ENCODE data around the gene DGKE.

The DGKE gene

DNA sequence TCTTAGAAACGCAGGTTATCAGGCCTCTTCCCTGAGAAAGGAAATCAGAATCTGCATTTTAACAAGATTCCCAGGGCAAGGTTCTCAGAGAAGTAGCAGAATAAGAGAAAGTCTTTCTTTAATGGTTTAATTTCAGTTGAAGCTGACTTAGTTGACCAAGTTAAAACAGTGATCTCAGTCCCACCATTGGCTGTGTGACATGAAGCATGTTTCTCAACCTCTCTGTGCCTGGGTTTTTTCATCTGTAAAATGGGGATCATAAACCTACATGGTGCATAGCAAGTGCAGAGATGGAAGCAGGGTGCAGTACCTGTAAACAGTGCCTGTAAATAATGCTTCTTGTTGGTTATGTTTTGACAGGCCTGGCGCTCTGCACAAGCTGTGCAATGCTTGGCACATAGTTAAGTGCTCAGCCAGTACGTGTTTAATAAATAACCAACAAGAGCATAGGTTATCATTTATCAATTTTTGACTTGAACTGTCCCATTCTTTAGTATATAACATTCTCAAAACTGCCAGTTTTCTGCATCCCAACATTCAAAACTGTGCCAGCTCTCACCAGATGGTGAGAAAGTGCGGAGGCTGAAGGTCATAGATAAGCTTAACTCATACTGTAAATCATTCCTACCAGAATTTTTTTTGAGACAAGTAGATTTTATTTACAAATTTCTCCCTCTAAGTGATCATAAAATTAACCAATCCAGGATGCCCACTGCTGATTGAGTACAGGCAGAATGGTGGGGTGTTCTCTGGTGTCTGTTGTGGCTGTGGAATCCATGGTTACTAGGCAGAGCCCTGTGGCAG lies 7.1 kb upstream of the DGKE start (continued):
- TF ChIP-seq, protein P1, sequence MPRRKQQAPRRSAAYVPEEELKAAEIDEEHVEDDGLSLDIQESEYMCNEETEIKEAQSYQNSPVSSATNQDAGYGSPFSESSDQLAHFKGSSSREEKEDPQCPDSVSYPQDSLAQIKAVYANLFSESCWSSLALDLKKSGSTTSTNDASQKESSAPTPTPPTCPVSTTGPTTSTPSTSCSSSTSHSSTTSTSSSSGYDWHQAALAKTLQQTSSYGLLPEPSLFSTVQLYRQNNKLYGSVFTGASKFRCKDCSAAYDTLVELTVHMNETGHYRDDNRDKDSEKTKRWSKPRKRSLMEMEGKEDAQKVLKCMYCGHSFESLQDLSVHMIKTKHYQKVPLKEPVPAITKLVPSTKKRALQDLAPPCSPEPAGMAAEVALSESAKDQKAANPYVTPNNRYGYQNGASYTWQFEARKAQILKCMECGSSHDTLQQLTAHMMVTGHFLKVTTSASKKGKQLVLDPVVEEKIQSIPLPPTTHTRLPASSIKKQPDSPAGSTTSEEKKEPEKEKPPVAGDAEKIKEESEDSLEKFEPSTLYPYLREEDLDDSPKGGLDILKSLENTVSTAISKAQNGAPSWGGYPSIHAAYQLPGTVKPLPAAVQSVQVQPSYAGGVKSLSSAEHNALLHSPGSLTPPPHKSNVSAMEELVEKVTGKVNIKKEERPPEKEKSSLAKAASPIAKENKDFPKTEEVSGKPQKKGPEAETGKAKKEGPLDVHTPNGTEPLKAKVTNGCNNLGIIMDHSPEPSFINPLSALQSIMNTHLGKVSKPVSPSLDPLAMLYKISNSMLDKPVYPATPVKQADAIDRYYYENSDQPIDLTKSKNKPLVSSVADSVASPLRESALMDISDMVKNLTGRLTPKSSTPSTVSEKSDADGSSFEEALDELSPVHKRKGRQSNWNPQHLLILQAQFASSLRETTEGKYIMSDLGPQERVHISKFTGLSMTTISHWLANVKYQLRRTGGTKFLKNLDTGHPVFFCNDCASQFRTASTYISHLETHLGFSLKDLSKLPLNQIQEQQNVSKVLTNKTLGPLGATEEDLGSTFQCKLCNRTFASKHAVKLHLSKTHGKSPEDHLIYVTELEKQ (tag by site-specific recombination; IDR thresholded peaks at IDR 0.05; ENCODE audit: borderline replicate concordance), result no peak
- TF ChIP-seq PRDM6 (tag by site-specific recombination; IDR thresholded peaks at IDR 0.05), result no peak

- no peaks in the 10 kb centered on the region for H3K9me3 ChIP-seq (ENCODE audit: control insufficient read depth, insufficient read depth, low read depth, low read length)
- POLR2A ChIA-PET, result no interaction called here
- peaks cover 11 to 13% of the 10 kb centered on the region in 2 experiments; a peak in 2 of 3 replicates for H3K36me3 ChIP-seq (ENCODE audit: control insufficient read depth in 2 of 2, insufficient read depth in 1 of 2, low read length in 2 of 2)
- H3K4me1 ChIP-seq (ENCODE audit: control insufficient read depth, insufficient read depth, low read length), result peaks cover 11% of the 10 kb centered on the region
- CTCF ChIA-PET, result no interaction called here
- TF ChIP-seq ZNF341 (tag by site-specific recombination; IDR thresholded peaks at IDR 0.05; ENCODE audit: low read depth), result peak; percentile 37
- TF ChIP-seq ZBTB17 (tag by site-specific recombination; IDR thresholded peaks at IDR 0.05), result no peak
- no peak overlapping the region for H3K27ac ChIP-seq (ENCODE audit: extremely low read depth, low read depth, low read length)
- no peak overlapping the region for H3K4me3 ChIP-seq (ENCODE audit: low read depth, low read length)
These were observed 3.1 kb upstream of the DGKE start for GRCh38 chr17:56830726-56831368.

DNA sequence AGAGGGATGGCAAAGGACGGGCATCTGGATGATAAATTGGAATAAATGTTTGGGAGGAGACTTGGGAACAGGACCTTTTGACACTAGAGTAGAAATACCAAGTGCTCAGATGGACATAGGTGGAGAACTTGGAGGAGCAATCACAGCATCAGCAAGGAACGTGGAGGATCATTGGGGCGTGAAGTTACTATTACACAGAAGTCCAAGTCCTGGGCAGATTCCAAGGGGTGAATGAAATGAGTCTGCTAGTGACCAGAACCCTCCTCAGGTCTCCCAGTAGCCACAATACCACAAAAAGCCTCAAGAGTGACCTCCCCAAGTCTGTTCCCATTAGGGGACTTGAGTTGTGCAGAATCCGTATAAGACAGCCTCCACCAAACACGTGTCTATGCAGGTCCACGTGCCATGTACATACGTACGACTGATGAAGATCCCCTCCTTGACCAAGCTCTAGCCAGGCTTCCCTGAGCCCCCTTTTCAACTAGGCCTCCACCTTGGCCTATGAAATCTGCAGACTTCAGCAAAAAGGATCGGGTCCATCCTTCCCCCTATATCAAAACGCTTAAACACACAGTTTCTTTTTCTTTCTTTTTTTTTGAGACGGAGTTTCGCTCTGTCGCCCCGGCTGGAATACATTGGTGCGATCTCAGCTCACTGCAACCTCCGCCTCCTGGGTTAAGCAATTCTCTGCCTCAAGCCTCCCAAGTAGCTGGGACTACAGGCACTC lies 2.4 kb upstream of the DGKE start:
- H3K4me1 ChIP-seq (ENCODE audit: control insufficient read depth, insufficient read depth, low read length), result peaks cover 16% of the 10 kb centered on the region
- H3K36me3 ChIP-seq (ENCODE audit: control insufficient read depth in 2 of 2, insufficient read depth in 1 of 2, low read length in 2 of 2), result peaks cover 11 to 18% of the 10 kb centered on the region in 2 experiments; a peak in 2 of 3 replicates
- no peak overlapping the region for H3K27ac ChIP-seq (ENCODE audit: extremely low read depth, low read depth, low read length)
- H3K4me3 ChIP-seq (ENCODE audit: low read depth, low read length), result no peak overlapping the region
- no peaks in the 10 kb centered on the region for H3K9me3 ChIP-seq (ENCODE audit: control insufficient read depth, insufficient read depth, low read depth, low read length)
- ChIA-PET POLR2A (interaction anchor here (1.2 kb wide), 1 partner anchor 83 kb away, joined by 4 read pairs; the partner anchor contains the start of gene TRIM25), CTCF (interaction anchor here (1.5 kb wide), 1 partner anchor 12 kb away, joined by 8 read pairs; no protein-coding TSS in a partner anchor)
- TF ChIP-seq ZBTB20 (tag by site-specific recombination; IDR thresholded peaks at IDR 0.05), result no peak
- TF ChIP-seq MYNN (tag by site-specific recombination; IDR thresholded peaks at IDR 0.05; ENCODE audit: borderline replicate concordance), result no peak
- TF ChIP-seq ZNF2 (tag by site-specific recombination; IDR thresholded peaks at IDR 0.05), result no peak
- TF ChIP-seq, protein P2, sequence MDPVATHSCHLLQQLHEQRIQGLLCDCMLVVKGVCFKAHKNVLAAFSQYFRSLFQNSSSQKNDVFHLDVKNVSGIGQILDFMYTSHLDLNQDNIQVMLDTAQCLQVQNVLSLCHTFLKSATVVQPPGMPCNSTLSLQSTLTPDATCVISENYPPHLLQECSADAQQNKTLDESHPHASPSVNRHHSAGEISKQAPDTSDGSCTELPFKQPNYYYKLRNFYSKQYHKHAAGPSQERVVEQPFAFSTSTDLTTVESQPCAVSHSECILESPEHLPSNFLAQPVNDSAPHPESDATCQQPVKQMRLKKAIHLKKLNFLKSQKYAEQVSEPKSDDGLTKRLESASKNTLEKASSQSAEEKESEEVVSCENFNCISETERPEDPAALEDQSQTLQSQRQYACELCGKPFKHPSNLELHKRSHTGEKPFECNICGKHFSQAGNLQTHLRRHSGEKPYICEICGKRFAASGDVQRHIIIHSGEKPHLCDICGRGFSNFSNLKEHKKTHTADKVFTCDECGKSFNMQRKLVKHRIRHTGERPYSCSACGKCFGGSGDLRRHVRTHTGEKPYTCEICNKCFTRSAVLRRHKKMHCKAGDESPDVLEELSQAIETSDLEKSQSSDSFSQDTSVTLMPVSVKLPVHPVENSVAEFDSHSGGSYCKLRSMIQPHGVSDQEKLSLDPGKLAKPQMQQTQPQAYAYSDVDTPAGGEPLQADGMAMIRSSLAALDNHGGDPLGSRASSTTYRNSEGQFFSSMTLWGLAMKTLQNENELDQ (tag by site-specific recombination; IDR thresholded peaks at IDR 0.05; ENCODE audit: low read depth), result no peak
- TF ChIP-seq ZSCAN18 (tag by site-specific recombination; IDR thresholded peaks at IDR 0.05), result no peak
- TF ChIP-seq ZFHX2 (tag by site-specific recombination; conservative IDR thresholded peaks at IDR 0.05), result no peak
- no peak for TF ChIP-seq ZNF354C (tag by site-specific recombination; IDR thresholded peaks at IDR 0.05; ENCODE audit: borderline replicate concordance, low read depth)
- TF ChIP-seq KLF10 (tag by site-specific recombination; IDR thresholded peaks at IDR 0.05), result no peak
- TF ChIP-seq ZNF548 (tag by site-specific recombination; IDR thresholded peaks at IDR 0.05), result no peak
- no peak for TF ChIP-seq ZNF560 (tag by site-specific recombination; IDR thresholded peaks at IDR 0.05; ENCODE audit: borderline replicate concordance)
- TF ChIP-seq ZSCAN16 (tag by site-specific recombination; IDR thresholded peaks at IDR 0.05), result no peak
- TF ChIP-seq ZNF792 (tag by site-specific recombination; IDR thresholded peaks at IDR 0.05), result no peak

All from HEK293 (cell line).